GM19099 (cell line): Measurements from ENCODE around the gene MALT1.
A peak's percentile ranks its signal among the peaks of the same experiment; 100 is the strongest.

Source experiments
- POLR2A ChIP-seq: IDR thresholded peaks from 3 replicates; pipeline ENCODE4 v1.6.1; 2011; ENCODE audit warnings: low read depth; ENCODE audit not compliant: insufficient read length; ENCODE audit errors: extremely low read depth

MALT1 gene

GRCh38 chr18:58671111-58671631, at the start of gene MALT1:
MALT1 (plus strand) TSS chr18:58671465; CDS start chr18:58671644, 179 bp downstream.
- peak; percentile 85 for TF ChIP-seq POLR2A

DNA sequence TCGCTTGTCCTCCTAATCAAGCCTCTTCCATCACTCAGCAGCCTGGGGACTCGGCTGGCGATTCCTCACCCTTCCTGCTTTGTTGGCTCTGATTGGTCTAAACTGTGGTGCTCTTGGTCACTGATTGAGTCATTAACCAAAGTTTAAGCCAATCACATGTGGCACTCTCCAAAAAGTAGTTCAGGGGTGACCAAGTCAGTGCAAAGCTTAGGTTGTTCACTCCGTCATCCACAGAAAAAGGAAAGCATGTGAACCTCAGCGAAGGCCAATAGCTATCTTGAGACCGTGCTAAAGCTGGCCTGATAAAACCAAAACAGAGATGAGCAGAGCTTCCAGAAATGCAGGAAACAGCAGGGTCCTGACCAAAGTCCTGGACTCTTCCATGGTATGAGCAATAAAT, 47.3 kb upstream of the MALT1 start:
- no peak for TF ChIP-seq POLR2A

DNA sequence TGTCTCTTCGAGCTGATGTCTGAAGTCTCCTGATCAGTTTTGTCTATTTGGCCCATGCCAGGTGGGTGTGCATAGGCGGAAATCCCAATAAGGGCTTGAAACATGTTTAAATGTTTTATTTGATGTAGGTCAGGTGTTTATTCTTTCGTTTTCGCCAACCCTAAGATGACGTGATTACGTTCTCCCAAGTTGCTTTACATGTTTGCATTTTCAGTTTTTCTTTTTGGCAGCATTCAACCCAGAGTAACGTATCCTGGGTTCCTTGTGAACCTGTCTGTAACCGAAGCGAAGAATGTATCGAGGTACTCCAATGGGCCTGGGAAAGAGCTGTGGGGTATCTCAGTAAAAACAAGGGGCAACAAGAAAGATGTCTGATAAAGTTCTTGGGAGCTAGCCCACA, 45.4 kb upstream of the MALT1 start:
- no peak for TF ChIP-seq POLR2A

GRCh38 chr18:58630071-58630470, 41.2 kb upstream of the MALT1 start:
- TF ChIP-seq POLR2A: no peak

DNA sequence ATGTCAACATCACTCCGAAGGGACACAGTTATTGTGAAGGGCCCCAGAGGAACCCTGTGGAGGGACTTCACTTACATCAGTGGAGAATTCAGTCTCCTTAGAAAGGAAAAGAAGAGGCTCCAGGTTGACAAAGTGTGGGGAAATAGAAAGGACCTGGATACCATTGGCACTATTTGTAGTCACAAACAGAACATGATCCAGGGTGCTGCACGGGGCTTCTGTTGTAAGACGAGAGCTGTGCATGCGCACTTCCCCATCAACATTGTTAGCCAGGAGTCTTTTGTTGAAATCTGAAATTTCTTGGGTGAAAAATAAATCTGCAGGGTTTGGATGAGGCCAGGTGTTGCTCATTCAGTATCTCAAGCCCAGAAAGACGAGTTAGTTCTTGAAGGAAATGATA, 40.0 kb upstream of the MALT1 start:
- no peak for TF ChIP-seq POLR2A

- TF ChIP-seq POLR2A: no peak
Measured at GRCh38 chr18:58632552-58632951, 38.7 kb upstream of the MALT1 start.

GRCh38 chr18:58633874-58634273, 37.4 kb upstream of the MALT1 start:
- TF ChIP-seq POLR2A: no peak

GRCh38 chr18:58635891-58636290, 35.4 kb upstream of the MALT1 start:
- TF ChIP-seq POLR2A: no peak

GRCh38 chr18:58637197-58637596, 34.1 kb upstream of the MALT1 start:
- TF ChIP-seq POLR2A: no peak

GRCh38 chr18:58637946-58638345, 33.3 kb upstream of the MALT1 start:
- TF ChIP-seq POLR2A: no peak

DNA sequence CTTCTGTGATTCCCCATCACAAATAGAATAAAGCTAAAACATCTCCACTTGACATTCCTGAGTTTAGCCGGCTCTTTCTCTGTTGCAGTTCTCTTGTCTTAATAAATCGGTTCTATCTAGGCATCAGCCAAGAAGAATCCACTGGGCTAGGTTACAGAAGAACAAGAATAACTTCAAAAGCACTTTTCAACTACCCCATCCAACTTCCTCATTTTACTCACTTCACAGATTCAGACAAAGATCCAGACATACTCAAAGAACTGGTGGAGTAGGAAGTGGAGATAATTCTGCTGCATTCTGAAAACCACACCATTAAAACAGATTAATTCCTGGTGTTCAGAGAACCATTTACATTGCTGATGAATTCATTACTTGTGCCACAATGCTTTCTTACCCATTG, 32.8 kb upstream of the MALT1 start:
- no peak for TF ChIP-seq POLR2A

- no peak for TF ChIP-seq POLR2A
Measured at GRCh38 chr18:58639237-58639636, 32.0 kb upstream of the MALT1 start.

DNA sequence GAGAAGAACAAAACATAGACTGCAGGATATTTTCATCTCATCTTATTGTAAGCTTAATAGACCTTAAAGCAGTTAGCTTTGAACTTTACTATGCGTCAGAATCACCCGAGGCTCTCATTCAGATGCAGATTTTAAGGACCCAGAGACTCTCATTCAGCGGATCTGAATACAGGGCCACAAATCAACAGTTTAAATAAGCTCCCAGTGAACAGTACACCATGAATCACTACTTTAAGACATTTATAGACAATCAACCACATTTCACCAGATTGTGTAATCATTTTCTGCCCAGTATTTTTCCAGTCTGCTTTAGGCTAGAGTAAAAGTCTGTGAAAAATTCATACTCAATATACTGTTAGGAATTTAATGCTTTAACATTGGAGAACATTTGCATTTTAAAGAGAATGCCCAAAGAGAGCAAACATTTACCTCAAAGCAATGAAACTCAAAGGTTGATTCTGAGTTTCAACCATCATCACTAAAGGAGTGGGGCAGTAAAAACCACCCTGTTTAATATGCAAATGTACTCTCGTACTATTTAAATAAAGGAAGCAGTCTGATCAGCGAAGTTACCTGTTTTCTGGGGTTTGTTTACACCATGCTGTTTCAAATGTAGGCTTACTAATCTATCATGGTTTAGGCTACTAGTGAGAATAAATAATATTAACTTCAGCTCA, 31.4 kb upstream of the MALT1 start:
- TF ChIP-seq POLR2A: no peak

GRCh38 chr18:58640428-58640805, 30.8 kb upstream of the MALT1 start:
- no peak for TF ChIP-seq POLR2A

GRCh38 chr18:58640891-58641610, 30.2 kb upstream of the MALT1 start:
- TF ChIP-seq POLR2A: no peak

DNA sequence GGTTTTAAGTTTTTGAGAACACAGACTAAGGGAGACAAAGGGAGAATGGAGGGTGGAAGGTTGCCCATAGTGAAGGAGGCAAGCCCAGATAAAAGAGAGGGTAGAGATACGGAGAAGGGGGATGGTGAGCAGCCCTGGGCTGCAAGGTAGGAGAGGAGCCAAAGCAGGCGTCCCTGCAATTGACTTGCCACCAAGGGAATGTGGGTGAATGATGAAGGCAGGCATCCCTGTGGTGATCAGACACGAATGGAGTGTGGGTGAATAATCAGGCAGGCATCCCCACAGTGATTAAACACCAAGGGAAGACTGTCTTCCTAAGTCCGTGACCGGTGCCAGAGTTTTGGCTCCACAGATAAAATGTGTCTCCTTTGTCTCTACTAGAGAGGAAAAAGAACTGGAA, 25.9 kb upstream of the MALT1 start:
- TF ChIP-seq POLR2A: no peak
